Ureter (tissue), 1 donor: ENCODE data around the gene ZMYND8. TPM values are rescaled to one million over a fixed set of nuclear protein-coding genes. Genes with fewer than 3 reads are reported as not detected.
"Not testable (repeated sequence)": the region's sequence is repeated elsewhere in the genome, so short reads cannot be mapped to it uniquely, and the experiment has no call there.

Experiments used
- DNase-seq: peaks from one replicate; pipeline ENCODE4 v3.0.0-alpha.2; 2020; ENCODE audit warnings: low spot score
- total RNA-seq: library from RNA; stranded (reverse); gene quantifications from one replicate; pipeline ENCODE4 v1.2.4, GENCODE V29; 2023
- donor health status: DM: yes; HTN: yes; CAD: no.

ZMYND8 gene
- total RNA-seq, 1 donor from 2014 or later: 113 TPM

- no peak for DNase-seq
These were observed 14.6 kb upstream of the ZMYND8 start for GRCh38 chr20:47370850-47371782.

DNA sequence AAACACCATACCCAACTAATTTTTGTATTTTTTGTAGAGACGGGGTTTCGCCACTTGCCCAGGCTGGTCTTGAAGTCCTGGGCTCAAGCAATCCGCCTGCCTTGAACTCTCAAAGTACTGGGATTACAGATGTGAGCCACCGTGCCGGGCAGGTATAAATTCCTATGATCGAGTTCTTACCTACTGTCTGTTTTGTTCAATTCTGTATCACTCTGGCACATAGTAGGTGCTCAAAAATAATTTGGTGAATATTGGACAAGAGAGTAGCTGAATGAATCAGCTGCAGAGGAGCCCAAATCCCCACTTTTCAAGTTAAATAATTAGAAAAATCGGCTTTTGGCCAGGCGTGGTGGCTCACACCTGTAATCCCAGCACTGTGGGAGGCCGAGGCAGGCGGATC lies 13.7 kb upstream of the ZMYND8 start:
- DNase-seq: no peak

- DNase-seq: no peak
These were observed 11.8 kb upstream of the ZMYND8 start for GRCh38 chr20:47368301-47368700.

- not testable (repeated sequence) for DNase-seq
These were observed 9.8 kb upstream of the ZMYND8 start for GRCh38 chr20:47366301-47366700.

- no peak for DNase-seq
These were observed 8.7 kb upstream of the ZMYND8 start for GRCh38 chr20:47365023-47365764.

GRCh38 chr20:47362361-47363219 lies 6.1 kb upstream of the ZMYND8 start:
- DNase-seq: no peak

- DNase-seq: no peak
These were observed 4.8 kb upstream of the ZMYND8 start for GRCh38 chr20:47361057-47361915.

DNA sequence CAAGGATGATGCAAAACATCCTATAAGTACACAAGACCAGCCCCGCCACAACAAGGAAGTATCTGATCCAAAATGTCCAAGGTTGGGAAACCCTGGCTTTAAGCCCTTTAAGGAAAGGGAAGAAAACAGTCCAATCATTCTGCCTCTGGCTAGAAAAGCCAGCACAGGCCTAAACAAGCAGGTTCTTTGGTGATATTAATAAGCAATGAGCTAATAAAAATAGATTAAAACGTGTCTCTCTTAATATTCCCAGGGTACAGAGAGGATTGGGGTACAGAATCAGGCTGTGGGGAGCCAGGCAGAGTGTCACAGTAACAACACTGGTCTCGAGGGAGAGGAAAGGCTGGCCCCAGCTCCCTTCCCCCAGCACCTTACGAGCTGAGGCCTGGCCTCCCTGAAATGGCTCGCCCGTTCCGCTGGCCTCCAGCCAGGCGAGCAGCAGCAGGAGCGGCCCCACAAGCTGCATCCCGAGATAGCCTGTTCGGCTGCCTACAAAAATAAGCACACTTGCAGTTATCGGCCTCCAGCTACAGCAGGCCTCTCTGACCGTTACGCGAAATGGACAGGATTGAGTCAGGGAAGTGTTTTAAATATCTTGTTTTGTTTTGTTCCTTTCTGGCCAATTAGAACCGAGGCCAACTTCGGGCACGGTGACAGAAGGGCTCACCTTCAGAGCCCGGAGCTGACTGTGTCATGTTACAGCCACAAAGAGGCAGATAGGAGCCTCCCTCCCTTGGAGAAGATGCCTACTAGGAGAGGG lies 4.0 kb upstream of the ZMYND8 start:
- DNase-seq: peak; percentile 83

- no peak for DNase-seq
These were observed 3.2 kb upstream of the ZMYND8 start for GRCh38 chr20:47359530-47360296.

GRCh38 chr20:47358672-47359529 lies 2.4 kb upstream of the ZMYND8 start:
- DNase-seq: peak; percentile 92

- no peak for DNase-seq
These were observed 1.7 kb upstream of the ZMYND8 start for GRCh38 chr20:47358039-47358671.

DNA sequence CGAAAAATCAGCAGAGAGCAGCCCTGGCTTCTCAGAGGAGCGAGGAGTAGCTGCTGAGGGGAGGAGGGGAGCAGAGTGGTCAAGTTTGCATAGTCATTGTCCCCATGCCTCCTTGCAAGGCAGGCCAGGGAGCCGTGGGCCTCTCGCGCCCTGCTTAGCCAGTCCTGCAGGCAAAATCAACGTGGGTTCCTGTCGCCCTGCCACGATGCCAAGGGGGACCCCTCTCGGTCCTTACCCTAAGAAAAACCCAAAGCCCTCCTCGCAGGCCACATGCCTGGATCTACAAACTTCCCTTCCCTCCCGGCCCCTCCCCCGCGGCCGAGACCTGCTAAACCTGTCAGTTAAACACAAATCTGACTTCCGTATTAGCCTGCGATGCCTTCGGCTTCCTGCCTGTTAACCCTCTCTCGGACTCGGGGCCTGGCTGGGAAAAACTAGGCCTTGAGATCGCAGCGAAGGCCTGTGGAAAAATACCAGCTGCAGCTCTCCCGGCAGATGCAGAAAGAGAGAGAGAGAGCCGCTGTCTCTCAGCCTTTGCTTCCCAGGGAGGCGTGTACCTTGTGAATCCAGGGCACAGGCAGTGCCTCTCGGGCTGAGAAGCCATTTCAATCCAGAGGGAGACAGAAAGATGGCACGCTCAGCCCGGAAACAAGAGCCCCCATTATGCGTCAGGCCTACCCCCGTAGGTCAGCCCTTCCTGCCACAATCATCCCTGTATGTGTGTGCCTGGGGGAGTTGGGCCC lies 968 bp upstream of the ZMYND8 start:
- DNase-seq: peak; percentile 94

DNA sequence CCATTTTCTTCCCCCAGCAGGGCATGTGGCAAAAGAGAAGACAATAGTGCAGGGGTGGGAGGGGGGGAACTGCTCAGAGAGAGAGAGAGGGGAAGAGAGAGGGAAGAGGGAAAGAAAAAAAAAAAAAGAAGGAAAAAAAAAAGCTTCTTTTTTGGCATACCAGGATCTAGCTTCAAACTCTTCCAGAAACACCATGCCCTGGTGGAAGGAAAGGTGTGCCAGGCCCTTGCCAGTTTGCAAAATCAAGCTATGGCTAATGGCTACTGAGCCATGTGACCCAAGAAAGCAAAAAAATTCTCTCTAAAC lies 326 bp downstream of the ZMYND8 start:
- DNase-seq: no peak

GRCh38 chr20:47355489-47356219 lies 845 bp downstream of the ZMYND8 start:
- DNase-seq: no peak

- DNase-seq: no peak
These were observed 1.6 kb downstream of the ZMYND8 start for GRCh38 chr20:47354714-47355488.

GRCh38 chr20:47354464-47354713 lies 2.1 kb downstream of the ZMYND8 start:
- DNase-seq: no peak
